Measurements from ENCODE around the gene PODXL. TPM values are rescaled to one million over a fixed set of nuclear protein-coding genes. Genes with fewer than 3 reads are reported as not detected.

The PODXL gene
- total and polyA plus RNA-seq, 2 experiments from 2014 or later: 77.3 to 84.1 TPM

GRCh38 chr7:131454498-131454897 is 101.9 kb downstream of the PODXL start:
- H3K79me2 ChIP-seq: no peaks in the 10 kb centered on the region
- H3K9me3 ChIP-seq (ENCODE audit: low read depth): no peaks in the 10 kb centered on the region
- no peak overlapping the region for H2AFZ ChIP-seq
- no peak overlapping the region for H3K27ac ChIP-seq
- H4K20me1 ChIP-seq (ENCODE audit: insufficient read depth, poor library complexity, severe bottlenecking): no peaks in the 10 kb centered on the region
- H3K36me3 ChIP-seq (replicated peaks; ENCODE audit: insufficient read depth, low read depth): no peaks in the 10 kb centered on the region
- DNase-seq (ENCODE audit: low spot score): no peak
- H3K4me3 ChIP-seq: no peak overlapping the region
- H3K9me2 ChIP-seq (replicated peaks; ENCODE audit: insufficient read depth): no peaks in the 10 kb centered on the region
- H3K27me3 ChIP-seq: no peaks in the 10 kb centered on the region
- H3K4me2 ChIP-seq: no peak overlapping the region
- whole genome bisulfite sequencing (ENCODE audit: low lambda C conversion rate, missing lambda C conversion rate): 100% methylated on average over 1 of the region's 1 CpG
- H3K4me1 ChIP-seq (ENCODE audit: insufficient read depth): no peaks in the 10 kb centered on the region
- TF ChIP-seq EZH2phosphoT487 (IDR thresholded peaks at IDR 0.05; ENCODE audit: low read depth, severe bottlenecking, unreplicated experiment) (no peak), EZH2 (IDR thresholded peaks at IDR 0.05; ENCODE audit: borderline replicate concordance) (no peak)
- TF ChIP-seq, protein P1, sequence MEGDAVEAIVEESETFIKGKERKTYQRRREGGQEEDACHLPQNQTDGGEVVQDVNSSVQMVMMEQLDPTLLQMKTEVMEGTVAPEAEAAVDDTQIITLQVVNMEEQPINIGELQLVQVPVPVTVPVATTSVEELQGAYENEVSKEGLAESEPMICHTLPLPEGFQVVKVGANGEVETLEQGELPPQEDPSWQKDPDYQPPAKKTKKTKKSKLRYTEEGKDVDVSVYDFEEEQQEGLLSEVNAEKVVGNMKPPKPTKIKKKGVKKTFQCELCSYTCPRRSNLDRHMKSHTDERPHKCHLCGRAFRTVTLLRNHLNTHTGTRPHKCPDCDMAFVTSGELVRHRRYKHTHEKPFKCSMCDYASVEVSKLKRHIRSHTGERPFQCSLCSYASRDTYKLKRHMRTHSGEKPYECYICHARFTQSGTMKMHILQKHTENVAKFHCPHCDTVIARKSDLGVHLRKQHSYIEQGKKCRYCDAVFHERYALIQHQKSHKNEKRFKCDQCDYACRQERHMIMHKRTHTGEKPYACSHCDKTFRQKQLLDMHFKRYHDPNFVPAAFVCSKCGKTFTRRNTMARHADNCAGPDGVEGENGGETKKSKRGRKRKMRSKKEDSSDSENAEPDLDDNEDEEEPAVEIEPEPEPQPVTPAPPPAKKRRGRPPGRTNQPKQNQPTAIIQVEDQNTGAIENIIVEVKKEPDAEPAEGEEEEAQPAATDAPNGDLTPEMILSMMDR (IDR thresholded peaks at IDR 0.05; ENCODE audit: poor library complexity): no peak

Other genes starting within 250 kb of the PODXL start
- gene MKLN1, start 228.8 kb downstream of the PODXL start, total RNA-seq: 59.3 and 70.5 TPM in 2 replicates
- 33.8 and 39.8 TPM in 2 replicates for gene MKLN1, start 228.8 kb downstream of the PODXL start, polyA plus RNA-seq